NCI-H1694 (cell line): ENCODE results near the gene SCNN1A.
A peak's percentile ranks its signal among the peaks of the same experiment; 100 is the strongest.

Source experiments
- DNase-seq: peaks from one replicate; lab custom pipeline; 2025; lab: John Stamatoyannopoulos, UW

SCNN1A gene

DNA sequence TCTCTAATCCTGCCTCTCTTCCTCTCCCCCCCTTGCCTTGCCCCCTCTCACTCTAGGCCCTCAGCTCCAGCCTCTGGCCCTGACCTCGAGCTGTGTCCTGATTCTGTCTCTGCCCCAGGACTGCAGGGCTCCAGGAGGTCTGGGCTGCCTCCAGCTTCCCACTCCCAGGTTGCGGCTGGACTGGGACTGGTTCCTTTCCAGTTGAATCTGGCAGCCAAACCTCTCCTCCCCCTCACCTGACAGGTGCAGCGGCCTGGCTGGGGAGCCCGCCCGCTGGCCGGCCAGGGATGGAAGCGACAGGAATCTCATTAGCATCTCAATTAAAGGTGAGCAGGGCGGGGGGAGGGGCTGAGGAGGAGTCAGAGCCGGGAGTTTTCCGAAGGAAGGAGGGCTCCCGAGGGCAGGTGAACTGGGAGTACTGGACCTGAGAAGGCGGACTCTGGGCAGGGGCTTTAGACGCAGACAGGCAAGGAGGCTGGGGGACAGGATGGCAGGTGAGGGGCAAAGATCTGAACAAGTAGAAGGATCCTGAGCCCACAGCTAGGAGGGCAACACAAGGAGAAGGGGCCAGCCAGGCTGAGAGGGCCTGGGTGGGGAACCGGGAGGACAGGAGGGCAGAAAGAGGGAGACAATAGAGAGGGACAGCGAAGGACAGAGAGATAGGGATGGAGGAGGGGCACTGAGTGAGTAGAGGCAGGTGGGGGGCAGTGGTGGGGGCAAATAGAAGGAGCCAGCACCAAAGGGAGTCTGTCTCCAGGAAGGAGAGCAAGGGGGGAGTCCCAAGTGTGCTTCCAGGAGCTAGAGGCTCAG is at the start of gene SCNN1A:
Gene SCNN1A, minus strand, starts transcription at position 295 of the 810 bp plus-strand sequence. CDS start 780 bp downstream, outside the sequence.
- no peak for DNase-seq

DNA sequence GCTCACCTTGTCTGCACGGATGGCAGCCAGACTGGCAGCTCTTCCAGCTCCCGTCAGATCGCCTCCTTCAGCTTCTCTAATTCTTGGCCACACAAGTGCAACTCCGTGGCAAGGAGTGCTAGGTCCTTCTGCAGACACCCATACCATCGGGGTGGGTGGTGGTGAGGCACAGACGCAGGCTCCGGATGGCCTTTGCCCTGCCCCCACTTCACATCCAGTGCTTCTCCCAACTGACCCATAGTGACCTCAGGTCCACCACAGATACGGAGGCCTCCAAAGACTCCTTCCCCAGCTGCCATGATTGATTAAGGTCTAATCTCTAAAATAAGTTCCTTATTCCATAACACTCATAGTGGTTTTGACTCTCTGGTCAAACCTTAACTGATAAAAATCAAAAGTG is 49.5 kb upstream of the SCNN1A start:
- DNase-seq: no peak

DNA sequence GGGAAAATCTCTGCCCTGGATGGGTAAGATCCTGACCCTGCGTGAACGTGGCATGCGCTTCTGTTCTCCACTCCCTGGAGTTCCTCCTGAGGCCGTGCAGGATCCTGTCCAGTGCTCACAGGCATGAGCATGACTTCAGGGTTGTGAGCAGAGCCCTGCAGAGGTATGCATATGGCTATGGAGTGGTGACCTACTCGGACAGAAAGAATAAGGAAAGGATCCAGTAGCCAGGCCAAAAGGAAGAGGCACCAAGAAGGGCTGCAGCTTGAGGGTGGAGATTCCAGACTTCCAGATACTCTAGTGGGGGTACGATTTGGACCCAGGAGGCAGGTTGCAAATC is 48.6 kb upstream of the SCNN1A start:
- no peak for DNase-seq

DNA sequence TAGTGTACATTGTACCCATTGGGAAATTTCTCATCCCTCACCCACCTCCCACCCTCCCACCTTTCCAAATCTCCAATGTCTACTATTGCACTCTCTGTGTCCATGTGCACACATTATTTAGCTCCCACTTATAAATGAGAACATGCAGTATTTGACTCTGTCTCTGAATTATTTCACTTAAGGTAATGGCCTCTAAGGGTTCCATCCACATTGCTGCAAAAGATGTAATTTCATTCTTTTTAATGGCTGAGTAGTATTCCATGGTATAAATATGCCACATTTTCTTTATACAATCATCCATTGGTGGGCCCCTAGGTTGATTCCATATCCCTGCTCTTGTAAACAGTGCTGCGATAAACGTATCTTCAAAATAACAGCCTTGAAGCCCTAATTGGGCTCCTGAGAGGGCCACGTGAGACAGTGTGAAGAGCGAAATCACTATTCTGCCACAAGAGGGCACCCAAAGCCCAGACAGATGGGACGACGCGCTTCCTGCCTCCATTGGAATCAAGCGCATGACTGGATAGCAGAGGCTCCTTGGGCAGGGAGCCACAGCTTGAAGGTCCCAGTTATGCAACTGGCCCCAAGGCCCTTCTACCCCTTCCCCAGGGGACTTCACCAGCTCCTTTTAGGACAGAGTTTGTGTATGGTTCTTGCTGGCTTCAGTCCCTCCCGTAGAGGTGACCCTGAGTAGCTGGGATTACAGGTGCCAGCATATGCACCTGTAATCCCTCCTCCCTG is 48.1 kb upstream of the SCNN1A start:
- DNase-seq: peak; percentile 96

DNA sequence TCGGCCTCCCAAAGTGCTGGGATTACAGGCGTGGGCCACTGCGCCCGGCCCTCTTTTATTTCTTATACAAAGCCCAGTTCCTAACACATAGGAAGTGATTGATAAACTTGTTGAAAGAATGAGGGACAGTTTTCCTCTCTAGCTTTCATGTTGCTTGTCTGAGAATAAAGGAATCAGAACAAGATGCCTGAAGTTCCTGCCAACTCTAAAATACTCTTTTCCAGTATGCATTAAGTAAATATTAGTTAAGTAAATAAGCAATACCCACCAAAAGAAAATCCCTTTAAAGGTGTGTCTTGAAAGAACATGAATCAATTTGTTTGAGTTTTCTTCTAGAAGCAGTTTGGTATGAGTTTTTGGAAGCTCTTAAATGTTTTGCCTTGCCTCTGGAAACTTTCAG is 45.0 kb upstream of the SCNN1A start:
- no peak for DNase-seq

DNA sequence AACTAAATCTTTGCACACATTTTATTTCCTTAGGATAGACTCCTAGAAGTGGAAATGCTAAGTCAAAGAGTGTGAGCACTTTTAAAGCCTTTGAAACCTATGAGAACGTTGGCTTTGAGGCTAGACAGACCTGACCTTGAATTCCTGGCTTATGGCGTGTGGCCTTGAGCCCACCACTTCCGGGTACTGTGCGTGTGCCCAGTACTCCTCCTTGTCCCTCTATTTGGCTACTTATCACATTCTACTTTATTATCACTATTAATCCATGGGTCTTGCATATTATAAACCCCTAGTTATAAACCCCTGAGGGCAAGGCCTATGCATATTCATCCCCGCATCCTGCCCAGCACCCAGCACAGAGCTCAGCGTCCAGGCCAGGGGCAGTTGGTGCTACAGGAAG is 43.4 kb upstream of the SCNN1A start:
- no peak for DNase-seq

DNA sequence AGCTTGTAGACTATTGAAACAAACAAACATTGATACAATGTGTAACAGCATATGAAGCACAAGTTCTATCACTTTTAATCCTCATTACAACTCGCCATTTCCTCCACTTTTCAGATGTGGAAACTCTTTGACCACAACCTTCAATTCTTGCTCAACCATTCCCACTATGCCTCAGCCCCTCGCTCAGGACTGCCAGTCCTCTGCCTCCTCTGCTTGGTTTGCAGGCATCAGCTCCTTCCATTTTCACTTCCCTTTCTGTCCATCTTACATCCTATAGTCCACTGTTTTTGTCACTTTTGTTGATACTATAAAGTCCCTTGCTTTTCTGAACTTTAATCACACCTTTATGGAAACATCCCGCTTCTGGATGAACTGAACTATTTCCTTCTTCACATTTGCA is 41.2 kb upstream of the SCNN1A start:
- DNase-seq: no peak

DNA sequence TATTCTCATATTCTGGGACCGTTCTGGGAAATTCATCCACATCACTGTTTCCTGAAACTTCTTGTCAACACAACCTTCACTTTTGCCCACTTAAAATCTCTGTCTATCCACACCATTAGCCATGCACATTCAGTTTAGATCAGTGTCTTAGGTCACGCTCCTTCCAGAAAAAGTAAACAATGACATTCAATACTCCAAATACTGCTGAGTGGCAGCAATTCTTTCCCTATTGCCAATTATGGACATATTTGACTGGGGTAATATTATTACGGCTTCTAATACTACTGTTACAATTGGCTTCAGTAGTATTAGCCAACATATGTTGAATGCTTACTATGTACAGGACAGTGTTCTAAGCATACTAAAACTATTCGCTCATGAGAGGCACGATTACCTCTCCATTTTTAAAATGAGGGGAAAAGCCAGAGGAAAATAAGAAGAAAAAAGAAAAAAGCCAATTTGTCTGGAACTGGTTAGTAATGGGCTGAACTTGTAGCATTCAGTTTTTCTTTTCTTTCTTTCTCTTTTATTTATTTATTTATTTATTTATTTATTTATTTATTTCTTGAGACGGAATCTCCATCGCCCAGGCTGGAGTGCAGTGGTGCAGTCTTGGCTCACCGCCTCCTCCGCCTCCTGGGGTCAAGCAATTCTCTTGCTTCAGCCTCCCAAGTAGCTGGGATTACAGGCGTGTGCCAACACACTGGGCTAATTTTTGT is 32.0 kb upstream of the SCNN1A start:
- DNase-seq: no peak

DNA sequence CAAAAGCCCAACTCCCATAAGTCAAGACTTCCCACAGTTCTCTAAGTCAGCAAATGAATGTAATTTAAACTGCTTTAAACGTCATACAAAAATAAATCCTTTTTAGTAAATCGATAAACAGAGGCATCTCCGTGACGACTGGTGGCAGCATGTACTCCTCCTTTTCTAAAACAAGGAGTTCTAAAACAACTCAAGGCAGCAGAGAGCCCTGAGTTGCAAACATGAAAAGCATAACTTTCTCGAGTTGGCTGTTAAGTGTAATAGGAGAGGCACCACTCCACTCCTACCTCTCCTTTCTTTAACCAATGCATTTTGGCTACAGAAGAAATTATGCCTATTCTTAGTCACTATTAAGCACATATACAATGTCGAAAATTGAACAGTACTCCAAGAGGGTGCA is 30.6 kb upstream of the SCNN1A start:
- DNase-seq: no peak

DNA sequence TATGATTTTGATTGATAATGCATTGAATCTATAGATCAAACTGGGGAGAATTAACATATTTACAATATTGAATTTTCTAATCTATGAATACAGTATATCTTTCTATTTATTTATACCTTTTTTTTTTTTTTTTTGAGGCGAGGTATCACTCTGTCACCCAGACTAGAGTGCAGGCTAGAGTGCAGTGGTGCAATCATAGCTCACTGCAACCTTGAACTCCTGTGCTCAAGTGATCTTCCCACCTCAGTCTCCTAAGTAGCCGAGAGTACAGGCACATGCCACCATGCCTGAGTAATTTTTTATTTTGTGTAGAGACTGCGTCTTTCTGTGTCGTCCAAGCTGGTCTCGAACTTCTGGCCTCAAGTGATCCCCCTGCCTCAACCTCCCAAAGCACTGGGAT is 29.0 kb upstream of the SCNN1A start:
- no peak for DNase-seq

DNA sequence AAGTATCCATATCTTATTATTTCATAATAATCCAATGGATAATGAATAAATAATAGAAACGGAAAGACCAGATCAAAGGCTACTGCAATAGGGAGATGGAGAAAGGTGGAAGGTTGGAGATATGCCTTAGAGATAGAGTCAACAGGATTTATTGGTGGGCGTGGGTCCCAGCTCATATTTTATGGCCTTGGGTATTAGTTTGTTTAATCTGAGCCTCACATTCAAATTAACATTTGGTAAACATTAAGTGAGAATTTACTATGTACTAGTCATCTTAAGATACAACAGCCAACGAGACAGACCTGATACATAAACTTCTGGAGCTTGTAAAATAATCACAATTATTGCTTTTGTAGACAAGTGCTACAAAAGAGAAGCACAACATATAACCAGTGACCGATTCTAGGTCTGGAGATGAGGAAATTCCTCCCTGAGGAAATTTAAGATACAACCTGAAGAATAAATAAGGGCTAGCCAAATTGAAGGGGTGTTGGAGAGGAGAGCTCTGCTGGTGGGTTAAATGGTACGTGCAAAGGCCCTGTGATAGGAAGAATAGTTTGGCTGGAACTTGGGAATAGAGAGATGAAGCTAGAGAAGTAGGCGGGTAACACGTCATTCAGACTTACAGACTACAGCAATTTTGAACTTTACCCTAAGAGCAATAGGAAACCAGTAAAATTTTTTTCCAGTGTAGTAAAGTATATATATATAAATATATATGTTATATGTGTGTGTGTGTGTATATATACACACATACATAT is 24.7 kb upstream of the SCNN1A start:
- no peak for DNase-seq

DNA sequence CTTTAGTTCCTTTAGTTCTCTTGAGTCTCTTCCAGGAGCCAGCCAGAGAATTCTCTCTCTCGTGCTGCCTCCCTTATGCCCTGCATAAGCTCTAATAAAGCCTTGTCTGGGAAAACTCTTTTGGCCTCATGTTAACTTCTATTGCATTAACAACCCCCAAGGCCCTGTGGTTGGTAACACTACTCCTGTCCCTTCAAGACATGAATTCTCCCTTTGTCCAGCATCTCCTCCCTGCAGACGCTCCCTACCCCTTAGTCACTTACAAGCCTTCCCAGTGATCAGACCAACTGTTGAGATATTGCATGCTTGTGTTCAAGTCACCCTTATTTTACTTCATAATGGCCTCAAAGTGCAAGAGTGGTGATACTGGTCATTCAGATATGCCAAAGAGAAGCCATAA is 20.7 kb upstream of the SCNN1A start:
- DNase-seq: no peak

DNA sequence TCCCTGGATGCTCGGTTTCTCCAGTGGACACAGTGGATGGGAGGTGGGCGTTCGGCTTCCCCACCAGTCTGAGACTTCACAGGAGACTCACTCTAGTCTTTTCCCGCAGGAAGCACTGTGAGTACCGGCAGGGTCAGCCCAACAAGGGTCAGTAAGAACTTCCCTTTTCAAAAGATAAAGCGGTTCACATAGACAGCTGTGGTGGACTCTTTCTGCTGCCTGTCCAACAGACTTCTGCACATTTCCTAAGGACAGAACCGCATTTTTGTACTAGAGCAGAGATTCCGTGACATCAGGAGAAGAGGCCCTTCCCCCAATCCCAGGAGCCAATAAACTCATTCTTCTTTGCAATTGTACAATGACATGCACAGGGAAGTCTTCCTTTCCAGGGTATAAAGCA is 19.0 kb upstream of the SCNN1A start:
- DNase-seq: no peak

DNA sequence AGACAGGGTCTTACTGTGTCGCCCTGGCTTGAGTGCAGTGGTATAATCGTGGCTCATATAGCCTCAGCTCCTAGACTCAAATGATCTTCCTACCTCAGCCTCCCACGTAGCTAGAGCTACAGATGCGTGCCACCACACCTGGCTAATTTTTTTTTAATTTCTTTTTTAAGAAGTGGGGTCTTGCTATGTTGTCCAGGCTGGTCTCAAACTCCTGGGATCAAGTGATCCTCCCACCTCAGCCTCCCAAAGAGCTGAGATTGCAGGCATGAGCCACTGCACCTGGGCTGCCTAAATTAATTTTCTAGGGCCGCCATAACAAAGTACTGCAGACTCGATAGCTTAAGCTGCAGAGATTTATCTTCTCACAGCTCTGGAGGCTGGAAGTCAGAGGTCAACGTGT is 17.7 kb upstream of the SCNN1A start:
- no peak for DNase-seq

DNA sequence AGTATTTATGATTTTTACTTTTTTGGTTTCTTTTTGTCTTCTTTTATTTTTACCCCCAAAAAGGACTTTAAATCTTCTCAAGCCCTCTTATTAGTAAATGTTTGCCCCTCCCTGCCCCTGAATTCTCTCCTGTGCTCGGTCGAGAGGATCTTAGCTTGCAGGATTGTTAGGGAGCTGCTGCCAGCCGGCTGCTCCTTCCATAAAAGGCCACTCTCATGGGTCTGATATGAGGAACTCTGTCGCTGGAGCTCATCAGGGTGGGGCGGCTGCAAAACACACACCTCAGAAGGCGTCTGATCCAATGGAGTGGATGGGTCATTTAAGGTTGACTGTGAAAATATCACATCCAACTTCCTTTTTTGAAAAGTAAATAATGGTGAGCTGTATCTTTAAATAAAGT is 17.1 kb upstream of the SCNN1A start:
- DNase-seq: no peak

DNA sequence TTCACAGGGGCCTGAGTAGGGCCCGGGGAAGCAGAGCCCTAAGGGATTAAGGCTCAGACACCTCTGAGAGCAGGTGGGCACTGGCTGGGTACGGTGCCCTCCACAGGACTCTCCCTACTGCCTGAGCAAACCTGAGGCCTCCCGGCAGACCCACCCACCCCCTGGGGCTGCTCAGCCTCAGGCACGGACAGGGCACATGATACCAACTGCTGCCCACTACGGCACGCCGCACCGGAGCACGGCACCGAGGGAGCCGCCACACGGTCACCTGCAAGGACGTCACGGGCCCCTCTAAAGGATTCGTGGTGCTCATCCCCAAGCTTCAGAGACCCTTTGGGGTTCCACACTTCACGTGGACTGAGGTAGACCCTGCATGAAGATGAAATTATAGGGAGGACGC is 15.7 kb upstream of the SCNN1A start:
- no peak for DNase-seq

DNA sequence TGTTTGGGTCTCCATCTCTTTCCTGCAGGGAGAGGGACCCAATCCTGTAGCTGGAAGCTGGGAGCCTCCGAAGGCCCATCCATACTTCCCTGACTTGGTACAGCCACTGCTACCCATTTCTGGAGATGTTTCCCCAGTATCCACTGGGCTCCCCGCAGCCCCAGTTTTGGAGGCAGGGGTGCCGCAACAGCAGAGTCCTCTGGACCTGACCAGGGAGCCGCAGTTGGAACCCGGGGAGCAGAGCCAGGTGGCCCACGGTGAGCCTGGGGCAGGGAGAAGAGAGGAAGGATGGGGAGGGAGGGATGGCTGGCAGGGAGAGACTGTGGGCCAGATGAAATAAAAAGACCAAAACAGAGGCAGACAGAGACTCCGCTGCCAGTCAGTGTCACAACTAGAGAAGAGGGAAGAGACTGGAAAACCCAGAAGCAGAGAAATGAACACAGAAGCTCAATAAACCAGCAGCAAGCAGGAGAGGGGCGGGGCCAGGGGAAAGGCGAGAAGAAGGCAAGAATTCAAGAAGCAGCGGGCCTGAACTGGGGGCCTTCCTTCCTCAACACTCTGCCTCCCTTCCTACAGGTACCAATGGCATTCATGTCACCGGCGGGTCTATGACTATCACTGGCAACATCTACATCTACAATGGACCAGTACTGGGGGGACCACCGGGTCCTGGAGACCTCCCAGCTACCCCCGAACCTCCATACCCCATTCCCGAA is 14.9 kb upstream of the SCNN1A start:
- DNase-seq: no peak

DNA sequence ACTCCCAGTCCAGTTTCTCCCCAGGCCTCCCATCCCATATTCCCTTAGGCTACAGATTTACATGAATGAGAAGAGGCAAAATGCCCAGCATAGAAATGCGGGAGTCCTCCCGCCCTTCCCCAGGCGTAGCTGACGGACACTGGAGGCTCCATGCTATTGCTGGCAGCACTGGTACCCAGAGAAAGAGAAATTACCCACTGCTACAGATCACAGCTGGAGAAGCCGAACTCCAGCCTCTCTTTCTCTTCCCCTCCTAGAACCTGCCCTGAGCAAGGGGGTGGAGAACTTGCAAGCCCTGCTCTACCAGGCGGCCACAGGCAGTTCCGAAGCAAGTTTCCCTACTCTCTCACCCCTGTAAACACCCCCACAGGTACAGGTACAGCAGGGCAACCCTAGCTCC is 12.2 kb upstream of the SCNN1A start:
- no peak for DNase-seq

DNA sequence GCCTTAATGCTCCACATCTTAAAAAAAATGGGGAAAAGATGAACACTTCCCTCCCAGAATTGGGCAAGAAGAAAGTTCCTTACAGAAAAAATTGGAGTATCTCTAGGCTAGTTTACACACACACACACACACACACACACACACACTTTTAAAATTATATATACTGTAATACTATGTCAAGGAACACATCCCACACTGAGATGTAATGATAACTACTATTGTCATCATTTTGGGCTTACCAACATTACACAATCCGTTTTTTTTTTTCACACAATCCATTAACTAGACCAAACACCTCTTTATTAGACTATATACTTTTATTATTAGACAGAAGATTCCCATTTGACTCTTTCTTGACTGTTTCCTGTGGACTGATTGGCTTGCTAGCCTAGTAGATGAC is 11.1 kb upstream of the SCNN1A start:
- no peak for DNase-seq

DNA sequence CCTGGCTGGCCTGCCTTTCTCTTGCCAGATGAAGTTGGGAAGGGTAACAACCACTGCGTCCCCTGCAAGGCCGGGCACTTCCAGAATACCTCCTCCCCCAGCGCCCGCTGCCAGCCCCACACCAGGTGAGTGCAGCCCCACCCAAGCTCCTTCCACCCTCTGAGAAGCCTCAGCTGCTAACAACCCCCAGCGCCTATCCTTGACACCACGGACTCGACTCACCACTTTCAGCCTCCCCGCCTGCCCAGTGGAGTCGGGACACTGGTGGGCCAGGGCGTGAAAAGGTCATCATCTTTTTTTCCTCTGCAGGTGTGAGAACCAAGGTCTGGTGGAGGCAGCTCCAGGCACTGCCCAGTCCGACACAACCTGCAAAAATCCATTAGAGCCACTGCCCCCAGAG is 10.7 kb upstream of the SCNN1A start:
- no peak for DNase-seq
